ENCODE data around the gene P3H4.

P3H4 gene

DNA sequence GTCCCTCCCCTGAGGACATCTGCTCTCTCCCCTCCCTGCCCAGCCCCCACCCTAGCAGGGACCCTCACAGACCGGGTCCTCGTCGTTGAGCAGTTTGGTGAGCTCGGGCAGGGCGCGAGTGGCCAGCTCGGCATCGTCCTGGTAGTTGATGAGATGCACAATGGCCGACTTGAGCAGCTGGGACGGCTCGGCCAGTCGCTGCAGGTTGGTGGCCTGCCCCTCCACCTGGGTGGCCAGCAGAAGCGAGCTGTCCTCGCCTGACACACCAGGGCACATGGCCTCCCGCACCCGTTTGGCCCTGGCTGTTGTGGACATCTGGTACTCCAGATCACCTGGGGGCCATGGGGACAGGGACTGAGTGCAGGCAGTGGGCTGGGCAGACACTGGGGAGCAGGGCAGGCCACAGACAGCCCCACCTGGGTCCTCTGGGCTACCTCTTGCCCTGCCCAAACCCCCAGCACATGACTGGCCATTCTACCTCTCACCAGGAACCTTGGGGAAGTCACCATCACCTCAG is 42.3 kb downstream of the P3H4 start:
- DNase-seq, result no peak

DNA sequence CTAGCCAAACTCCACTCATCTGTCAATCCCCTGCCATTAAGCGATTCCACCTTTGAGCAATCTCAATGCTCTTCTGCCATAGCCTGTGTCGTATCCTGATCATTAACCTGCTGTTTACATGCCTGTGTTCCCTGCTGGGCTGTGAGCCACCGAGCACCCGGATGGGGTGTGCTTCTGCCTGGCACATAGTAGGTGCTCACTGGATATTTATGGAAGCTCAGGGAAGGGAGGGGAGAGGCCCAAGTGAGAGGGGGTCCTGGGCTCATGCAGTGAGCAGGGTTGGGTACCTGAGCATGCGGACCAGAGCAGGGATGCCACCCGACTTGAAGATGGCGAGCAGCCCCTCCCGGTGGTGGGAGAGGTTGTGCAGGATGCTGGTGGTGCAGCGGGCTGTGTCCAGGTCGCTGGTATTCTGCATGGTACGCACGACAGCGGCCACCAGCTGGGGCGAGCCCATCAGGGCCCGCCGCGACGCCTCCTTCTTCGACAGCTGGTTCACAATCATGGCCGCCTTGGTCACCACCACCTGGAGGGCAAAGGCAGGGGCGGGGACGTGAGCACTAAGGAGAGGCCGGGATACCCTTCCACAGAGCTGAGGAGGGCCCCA is 43.0 kb downstream of the P3H4 start:
- DNase-seq, result no peak

DNA sequence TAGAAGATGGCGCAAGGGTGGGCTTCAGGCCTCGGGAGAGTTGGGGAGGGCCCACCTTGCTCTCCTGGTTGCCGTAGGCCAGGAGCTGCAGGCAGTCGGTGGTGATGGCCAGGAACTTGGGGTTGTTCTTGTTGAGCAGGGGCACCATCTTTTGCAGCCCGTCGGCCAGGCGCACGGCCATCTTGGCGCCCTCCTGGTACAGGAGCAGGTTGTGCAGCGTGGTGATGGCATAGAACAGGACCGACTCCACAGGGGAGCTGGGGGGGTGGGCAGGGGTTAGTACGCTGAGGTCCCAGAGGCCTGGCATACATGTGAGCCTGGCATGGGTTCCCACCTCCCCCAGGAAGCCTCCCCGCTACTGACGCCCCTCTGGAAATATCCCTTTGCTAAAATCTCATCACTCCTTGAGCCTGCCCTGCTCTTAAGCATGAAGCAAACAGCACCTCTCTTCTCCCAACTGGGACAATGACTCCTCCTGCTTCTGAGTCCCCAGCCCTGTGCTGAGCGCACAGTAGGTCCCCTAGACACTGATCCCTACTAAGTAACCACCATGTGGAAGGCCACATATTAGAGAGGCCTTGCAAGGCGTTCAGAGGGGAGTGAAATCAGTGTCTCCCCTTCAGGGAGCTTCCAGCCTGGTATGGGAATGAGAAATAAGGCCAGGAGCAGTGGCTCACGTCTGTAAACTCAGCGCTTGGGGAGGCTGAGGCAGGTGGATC is 44.3 kb downstream of the P3H4 start:
- no peak for DNase-seq

DNA sequence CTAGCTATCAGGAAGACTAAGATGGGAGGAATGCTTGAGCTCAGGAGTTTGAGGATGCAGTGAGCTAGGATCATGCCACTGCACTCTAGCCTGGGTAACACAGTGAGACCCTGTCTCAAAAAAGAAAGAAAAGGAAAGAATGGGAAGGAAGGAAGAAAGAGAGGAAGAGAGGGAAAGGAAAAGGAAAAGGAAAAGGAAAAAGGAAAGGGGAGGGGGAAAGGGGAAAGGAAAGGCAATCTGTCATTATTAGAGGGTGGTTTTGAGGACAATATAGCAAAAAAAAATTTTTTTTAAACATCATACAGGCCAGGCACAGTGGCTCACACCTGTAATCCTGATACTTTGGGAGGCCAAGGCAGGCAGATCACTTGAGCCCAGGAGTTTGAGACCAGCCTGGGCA is 45.6 kb downstream of the P3H4 start:
- DNase-seq, result no peak

DNA sequence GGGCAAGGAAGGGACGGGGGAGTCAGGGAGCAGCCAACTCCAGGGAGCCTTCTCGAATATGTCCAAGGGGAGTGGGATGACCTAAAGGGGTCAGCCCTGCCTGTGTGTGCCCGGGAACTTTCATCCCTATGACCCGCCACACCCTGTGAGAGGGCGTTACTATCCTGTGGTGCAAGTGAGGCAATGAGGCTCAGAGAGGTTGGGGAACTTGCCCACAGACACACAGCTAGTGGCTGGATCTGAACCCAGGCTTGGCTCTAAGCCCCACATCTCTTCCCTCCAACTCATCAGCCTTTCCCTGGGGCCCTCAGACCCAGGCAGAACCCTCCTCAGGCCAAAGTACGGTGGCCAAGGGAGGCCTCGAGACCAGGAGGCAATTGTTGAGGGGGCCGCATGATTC is 48.4 kb downstream of the P3H4 start:
- no peak for DNase-seq

DNA sequence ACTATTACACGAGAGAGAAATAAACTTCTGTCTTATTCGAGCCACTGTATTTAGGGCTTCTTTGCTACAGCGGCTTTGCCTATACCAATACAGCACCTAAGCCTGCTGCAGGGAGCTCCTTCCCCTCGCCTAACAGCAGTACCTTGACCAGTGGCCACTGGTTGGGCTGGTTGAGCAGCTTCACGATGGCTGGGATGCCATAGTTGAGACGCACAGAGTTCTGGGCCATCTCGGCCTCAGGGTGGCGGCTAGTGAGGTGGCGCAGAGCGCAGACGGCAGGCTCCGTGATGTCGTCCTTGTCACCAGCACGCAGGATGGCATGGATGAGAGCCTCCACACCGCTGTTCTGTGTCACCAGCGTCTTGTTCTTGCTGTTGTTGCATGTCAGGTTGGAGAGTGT is 48.9 kb downstream of the P3H4 start:
- DNase-seq, result no peak

DNA sequence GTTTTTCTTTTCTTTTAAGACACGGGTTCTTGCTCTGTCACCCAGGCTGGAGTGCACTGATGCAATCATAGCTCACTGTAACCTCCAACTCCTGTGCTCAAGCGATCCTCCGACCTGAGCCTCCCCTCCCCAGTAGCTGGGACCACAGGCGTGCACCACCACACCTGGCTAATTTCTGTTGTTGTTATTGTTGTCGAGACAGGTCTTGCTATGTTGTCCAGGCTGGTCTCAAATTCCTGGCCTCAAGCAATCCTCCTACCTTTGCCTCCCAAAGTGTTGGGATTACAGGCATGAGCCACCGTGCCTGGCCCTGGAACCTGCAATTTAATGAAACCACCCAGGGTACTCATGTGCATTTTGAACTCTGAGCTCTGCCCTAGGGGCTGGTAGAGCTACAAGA is 49.4 kb downstream of the P3H4 start:
- no peak for DNase-seq

DNA sequence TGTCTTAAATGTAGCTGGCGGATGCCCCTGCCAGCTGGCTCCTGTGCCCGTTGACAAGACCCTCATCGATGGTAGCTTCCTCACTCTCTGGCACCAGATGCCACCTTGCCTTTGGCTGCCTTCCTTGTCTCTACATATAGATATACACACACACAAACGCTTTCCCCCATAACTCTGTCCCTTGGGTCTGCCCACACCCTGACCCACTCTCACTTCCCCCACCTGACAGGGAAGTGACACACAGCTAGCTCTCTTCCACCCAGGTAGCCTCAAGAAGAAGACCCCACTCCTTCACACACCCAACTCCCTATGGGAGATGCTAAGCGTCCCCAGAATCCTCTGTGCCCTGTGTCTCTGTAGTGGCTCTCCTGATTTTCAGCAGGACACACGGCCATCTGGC is 50.9 kb downstream of the P3H4 start:
- DNase-seq, result no peak

DNA sequence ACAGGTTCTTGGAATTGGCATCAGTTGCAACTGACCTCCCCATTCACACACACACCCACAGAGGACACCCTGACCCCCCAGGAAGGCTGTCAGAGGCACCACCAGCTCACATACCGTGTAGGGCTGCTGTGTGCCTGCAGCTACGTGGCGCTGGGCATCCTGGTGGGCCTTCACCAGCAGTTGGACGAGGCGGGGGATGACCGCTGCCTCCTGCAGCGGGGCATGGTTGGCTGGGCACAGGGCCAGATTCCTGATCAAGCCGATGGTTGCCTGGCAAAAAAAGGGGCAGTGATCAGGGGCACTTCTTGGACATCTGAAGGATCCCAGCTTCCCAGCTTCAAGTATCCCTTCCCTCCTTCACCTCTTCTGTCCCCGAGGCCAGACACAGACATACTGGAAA is 53.1 kb downstream of the P3H4 start:
- DNase-seq, result no peak

DNA sequence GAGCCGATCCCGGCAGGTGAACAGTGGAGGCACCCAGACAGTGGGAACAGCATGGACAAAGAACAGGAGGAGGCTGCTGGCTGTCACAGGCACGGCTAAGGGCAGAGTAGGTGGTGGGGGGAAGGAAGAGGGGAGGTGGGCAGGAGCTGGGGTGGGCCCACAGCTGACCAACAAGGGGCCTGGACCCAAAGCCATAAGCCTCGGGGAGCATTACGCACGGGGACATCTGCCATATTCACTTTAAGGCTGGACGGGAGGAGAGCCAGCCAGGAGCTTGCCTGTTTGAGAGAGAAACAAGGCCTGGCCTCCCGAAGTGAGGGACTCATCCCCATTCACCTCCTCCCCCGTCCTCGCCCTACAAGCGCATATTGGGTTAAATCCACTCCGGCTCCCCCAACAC is 57.7 kb downstream of the P3H4 start:
- no peak for DNase-seq
